Activated T-cell treated with anti-CD3 and anti-CD28 coated beads, Interleukin-2, amount 50 U/mL, for 4 hours (primary cell): Measurements from ENCODE around the gene LOXL3. TPM values are rescaled to one million over a fixed set of nuclear protein-coding genes. Genes with fewer than 3 reads are reported as not detected.

ENCODE experiments used
- ATAC-seq, 2 donors: fragments of 200-7000 bp; cut with Tn5 transposase; one replicate each; pipeline ENCODE4 v1.10.0; 2021
- DNase-seq: peaks from one replicate; pipeline ENCODE4 v3.0.0-alpha.2; 2020
- H3K27me3 Mint-ChIP-seq: one replicate; pipeline ENCODE4 v1.8.0; 2021; ENCODE audit warnings: low read depth, mixed read lengths
- H3K36me3 Mint-ChIP-seq: one replicate; pipeline ENCODE4 v1.8.0; 2022; ENCODE audit warnings: mixed read lengths; ENCODE audit not compliant: insufficient read depth
- H3K4me1 Mint-ChIP-seq: one replicate; pipeline ENCODE4 v1.8.0; 2021; ENCODE audit warnings: low read depth, mixed read lengths
- H3K4me3 Mint-ChIP-seq: one replicate; pipeline ENCODE4 v1.8.0; 2021; ENCODE audit warnings: mild to moderate bottlenecking, moderate library complexity, mixed read lengths
- H3K9me3 Mint-ChIP-seq: one replicate; pipeline ENCODE4 v1.8.0; 2021; ENCODE audit warnings: mixed read lengths
- total RNA-seq, 3 donors: library from RNA; stranded (reverse); gene quantifications; one replicate each; pipeline ENCODE4 v1.2.1, GENCODE V29; 2021

Gene LOXL3
- total RNA-seq, 3 donors from 2014 or later = 0.49 to 1.0 (median 0.99) TPM

- H3K9me3 Mint-ChIP-seq = no peaks in the 10 kb centered on the region
- ATAC-seq = peak; percentile 18 to 28
- DNase-seq = no peak
- H3K4me3 Mint-ChIP-seq = peak overlapping the region; percentile 63
- H3K27me3 Mint-ChIP-seq = peaks cover 83% of the 10 kb centered on the region
- H3K4me1 Mint-ChIP-seq = peaks cover 20% of the 10 kb centered on the region
- no peaks in the 10 kb centered on the region for H3K36me3 Mint-ChIP-seq
These were observed 38.3 kb downstream of the LOXL3 start for GRCh38 chr2:74515271-74515980.

GRCh38 chr2:74514368-74515270, 39.1 kb downstream of the LOXL3 start, which contains the start of gene TLX2:
TSS of gene TLX2 (plus strand) at chr2:74514450. CDS start at chr2:74514807, 357 bp downstream.
- H3K9me3 Mint-ChIP-seq = no peaks in the 10 kb centered on the region

GRCh38 chr2:74513605-74514367, 40.0 kb downstream of the LOXL3 start:
- ATAC-seq (peak; percentile 19 to 26), DNase-seq (no peak)
- H3K4me1 Mint-ChIP-seq = peaks cover 21% of the 10 kb centered on the region
- peak overlapping the region; percentile 16 for H3K4me3 Mint-ChIP-seq
- H3K27me3 Mint-ChIP-seq = peaks cover 67% of the 10 kb centered on the region
- no peaks in the 10 kb centered on the region for H3K9me3 Mint-ChIP-seq
- no peaks in the 10 kb centered on the region for H3K36me3 Mint-ChIP-seq

More at GRCh38 chr2:74514368-74515270, 39.1 kb downstream of the LOXL3 start, which contains the start of gene TLX2:
- no peak for DNase-seq
- peak within 1 kb of the TSS; percentile 63 for H3K4me3 Mint-ChIP-seq
- H3K4me1 Mint-ChIP-seq = peaks cover 20% of the 10 kb centered on the region
- H3K27me3 Mint-ChIP-seq = peaks cover 75% of the 10 kb centered on the region
- no peaks in the 10 kb centered on the region for H3K36me3 Mint-ChIP-seq
- ATAC-seq = peak; percentile 9 to 22

DNA sequence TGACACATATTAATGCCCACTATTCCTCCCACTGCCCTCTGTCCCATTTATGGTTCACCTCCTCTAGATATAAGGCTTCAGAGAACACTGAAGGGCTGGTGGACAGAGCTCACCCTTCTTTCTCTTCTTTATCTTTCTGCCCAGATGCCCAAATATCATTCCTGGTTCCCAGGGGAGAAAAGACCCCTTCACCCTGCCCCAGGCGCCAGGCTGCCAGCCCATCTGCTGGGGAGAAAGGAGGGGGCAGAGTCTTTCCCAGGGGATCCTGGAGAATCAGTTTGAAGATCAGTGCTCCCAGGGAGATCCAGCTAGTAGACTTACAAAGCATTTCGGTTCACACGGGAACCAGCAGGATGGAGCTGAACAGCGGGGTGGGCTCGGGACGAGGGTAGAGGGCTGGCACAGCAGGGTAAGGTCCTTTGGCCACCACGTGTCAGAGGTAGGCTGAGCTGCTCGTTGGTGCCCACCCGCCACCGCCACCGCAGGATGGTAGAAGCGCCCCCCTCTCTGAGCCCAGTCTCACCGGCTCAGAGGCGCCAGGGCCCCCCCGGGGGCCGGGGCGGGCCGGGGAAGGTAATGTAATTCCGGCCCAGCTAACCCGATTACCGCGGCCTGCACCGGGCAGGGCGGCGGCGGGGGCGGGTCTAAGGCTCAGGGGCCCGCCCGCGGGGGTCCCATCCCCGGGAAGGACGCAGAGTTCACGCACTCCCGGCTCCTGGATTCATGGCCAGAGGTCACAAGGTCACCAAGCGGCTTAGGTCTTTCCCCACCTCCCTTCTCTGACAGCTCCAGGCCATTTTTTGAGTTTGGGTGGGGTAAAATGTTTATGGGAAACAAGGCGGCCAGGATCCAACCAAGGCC, 40.8 kb downstream of the LOXL3 start:
- Mint-ChIP-seq H3K4me3 (peak overlapping the region; percentile 16), H3K27me3 (peaks cover 59% of the 10 kb centered on the region), H3K36me3 (no peaks in the 10 kb centered on the region), H3K4me1 (peaks cover 29% of the 10 kb centered on the region), H3K9me3 (no peaks in the 10 kb centered on the region)
- ATAC-seq (no peak), DNase-seq (no peak)

DNA sequence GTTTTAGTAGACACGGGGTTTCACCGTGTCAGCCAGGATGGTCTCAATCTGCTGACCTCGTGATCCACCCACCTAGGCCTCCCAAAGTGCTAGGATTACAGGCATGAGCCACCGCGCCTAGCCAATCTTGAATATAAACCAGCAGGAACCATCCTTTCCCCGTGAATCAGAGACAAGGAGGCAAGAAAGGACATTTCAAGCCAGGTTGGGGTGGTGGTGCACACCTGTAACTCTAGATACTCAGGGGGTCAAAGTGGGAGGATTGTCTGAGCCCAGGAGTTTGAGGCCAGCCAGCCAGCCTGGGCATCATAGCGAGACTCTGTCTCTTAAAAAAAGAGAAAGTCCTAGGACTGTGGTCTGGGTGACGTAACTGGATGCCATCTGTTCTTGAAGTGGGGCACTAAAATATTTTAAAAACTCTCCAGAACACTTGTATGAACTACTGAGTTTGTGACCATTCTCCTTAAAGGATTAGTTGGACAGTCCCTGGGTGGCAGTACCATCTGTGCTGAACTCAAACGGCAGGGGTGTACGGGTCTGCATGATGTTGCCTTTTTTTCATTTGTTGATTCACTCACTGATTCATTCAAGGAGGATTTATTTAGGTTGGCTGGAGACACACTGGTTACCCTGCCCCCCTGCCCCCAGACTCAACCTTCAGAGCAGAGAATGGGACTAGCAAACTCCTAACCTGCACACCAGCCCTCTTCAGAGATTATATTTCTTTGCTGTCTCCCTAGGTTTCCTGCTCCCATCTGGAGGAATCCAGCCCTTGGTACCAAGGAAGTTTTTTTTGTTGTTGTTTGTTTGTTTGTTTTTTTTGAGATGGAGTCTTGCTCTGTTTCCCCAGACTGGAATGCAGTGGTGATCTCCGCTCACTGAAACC, 42.4 kb downstream of the LOXL3 start:
- Mint-ChIP-seq H3K27me3 (peaks cover 44% of the 10 kb centered on the region), H3K4me1 (peaks cover 33% of the 10 kb centered on the region), H3K9me3 (no peaks in the 10 kb centered on the region), H3K36me3 (peaks cover 4% of the 10 kb centered on the region), H3K4me3 (no peak overlapping the region)
- DNase-seq (no peak), ATAC-seq (no peak)

- ATAC-seq (no peak), DNase-seq (no peak)
- Mint-ChIP-seq H3K9me3 (no peaks in the 10 kb centered on the region), H3K4me1 (peaks cover 32% of the 10 kb centered on the region), H3K4me3 (no peak overlapping the region), H3K27me3 (peaks cover 36% of the 10 kb centered on the region), H3K36me3 (peaks cover 6% of the 10 kb centered on the region)
These were observed 43.5 kb downstream of the LOXL3 start for GRCh38 chr2:74510272-74510671.

DNA sequence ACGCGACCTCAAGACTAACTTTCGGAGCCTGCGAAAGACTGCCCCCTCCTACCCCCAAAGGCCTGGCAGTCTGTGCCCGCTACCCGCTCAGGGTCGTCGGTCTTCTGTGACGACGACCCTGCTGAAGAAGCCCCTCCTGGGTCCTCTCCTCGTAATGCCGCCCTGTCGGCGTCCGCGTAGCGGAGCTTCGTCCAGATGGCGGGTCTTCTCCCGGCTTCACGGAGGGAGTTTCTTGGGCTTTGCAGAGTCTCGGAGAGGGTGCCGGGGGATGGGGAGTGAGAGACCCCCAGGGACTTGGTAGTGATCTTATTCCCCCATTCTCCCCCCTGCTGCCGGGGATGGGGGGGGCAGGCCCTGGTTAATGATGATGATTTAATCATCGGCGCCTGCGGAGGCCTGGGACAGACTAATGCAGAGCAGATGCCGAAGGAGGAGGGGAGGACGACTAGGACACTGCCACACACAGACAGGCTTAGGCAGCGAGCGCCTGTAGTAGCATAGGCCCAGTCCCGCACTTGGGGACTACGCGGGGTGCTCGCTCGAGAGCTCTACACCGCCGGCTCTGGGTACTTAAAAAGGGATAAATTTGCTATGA, 45.7 kb downstream of the LOXL3 start:
- peaks cover 18% of the 10 kb centered on the region for H3K36me3 Mint-ChIP-seq
- peaks cover 40% of the 10 kb centered on the region for H3K27me3 Mint-ChIP-seq
- H3K4me3 Mint-ChIP-seq = peak overlapping the region; percentile 99
- no peaks in the 10 kb centered on the region for H3K9me3 Mint-ChIP-seq
- ATAC-seq (peak; percentile 5 to 7), DNase-seq (no peak)
- H3K4me1 Mint-ChIP-seq = peaks cover 42% of the 10 kb centered on the region

DNA sequence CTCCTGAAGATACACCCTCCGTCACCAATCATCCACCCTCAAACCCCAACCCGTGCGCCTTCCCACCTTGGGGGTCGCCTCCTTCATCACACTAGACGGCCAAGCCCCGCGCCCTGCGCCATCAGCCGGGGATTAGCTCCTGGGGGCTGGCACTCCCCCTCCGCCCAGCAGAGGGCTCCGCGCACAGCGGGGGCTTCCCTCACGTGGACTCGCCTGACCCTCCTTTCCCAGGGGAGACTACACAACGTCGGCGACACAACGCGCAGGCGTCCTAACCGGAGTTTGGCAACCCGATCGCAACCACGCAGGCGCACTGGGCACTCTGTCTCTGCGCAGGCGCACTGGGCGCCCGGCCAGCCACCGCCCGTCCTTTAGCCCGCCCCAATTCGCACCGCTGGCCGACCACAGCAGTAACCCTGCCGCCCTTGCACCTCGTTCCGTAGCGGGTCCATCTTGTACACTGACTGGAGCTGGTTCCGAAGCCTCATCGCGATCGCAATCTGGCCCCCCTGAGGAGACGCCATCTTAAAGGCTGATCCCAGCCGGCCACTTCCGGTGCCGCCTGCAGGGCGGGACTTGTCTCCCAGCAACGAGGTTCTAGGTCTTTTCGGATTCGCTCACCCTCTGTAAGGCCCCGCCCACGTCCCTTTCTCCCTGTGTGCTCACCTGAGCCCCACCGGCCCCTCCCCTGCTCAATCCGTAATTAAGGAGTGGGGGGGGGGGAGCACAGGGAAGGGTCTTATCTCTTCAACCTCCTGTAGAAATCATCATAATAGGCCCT, 46.4 kb downstream of the LOXL3 start, which contains the start of gene PCGF1:
TSS of gene PCGF1 (minus strand) at position 551 of the 781 bp plus-strand sequence. CDS start at position 524, 27 bp downstream.
- Mint-ChIP-seq H3K27me3 (peaks cover 41% of the 10 kb centered on the region), H3K4me3 (peak within 1 kb of the TSS; percentile 99), H3K9me3 (no peaks in the 10 kb centered on the region), H3K4me1 (peaks cover 43% of the 10 kb centered on the region), H3K36me3 (peaks cover 18% of the 10 kb centered on the region)
- ATAC-seq (peak; percentile 95 to 96), DNase-seq (peak; percentile 99)

DNA sequence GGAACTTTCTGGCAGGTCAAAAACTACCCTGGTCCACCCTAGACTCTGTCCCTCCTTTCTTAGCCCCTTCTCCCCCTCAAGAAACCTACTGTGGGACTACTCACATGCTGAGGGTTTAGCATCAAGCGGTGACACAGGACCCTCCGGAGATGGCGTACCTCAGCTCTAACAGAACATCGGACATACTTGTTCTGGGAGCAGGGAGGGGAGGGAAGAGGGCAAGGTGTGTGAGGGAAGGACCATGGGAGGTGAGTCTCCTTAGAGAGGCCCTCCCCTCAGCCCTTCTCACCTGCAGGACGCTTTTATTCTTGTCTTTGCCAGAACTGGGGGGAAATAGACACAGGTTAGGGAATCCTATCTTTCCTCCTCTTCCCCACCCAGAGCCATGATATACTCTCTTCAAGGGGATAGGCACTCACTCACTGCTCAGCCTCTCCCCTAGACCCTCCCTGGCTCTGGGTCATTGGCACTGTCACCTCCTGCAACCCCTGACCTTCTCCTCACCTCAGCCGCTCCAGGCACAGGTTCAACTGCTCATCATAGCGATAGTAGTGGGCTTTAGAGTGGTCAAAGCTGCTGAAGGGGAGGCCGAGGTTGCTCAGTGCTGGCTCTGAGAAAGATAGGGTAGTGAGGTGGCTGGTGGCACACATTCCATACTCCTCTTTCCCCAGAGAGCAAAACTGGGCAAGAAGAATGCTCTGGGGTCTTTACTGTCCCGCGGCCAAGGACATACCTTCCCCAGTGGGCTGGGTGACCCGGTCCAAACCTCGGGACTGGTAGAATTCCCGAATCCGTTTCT, 48.1 kb downstream of the LOXL3 start:
- H3K4me1 Mint-ChIP-seq = peaks cover 47% of the 10 kb centered on the region

GRCh38 chr2:74504591-74504990, 49.2 kb downstream of the LOXL3 start:
- H3K36me3 Mint-ChIP-seq = peaks cover 18% of the 10 kb centered on the region
- no peaks in the 10 kb centered on the region for H3K9me3 Mint-ChIP-seq
- H3K27me3 Mint-ChIP-seq = peaks cover 55% of the 10 kb centered on the region
- no peak for ATAC-seq
- H3K4me1 Mint-ChIP-seq = peaks cover 52% of the 10 kb centered on the region
- DNase-seq = no peak
- peak overlapping the region; percentile 44 for H3K4me3 Mint-ChIP-seq

More for the DNA sequence above, 48.1 kb downstream of the LOXL3 start:
- Mint-ChIP-seq H3K27me3 (peaks cover 44% of the 10 kb centered on the region), H3K4me3 (no peak overlapping the region), H3K36me3 (peaks cover 18% of the 10 kb centered on the region), H3K9me3 (no peaks in the 10 kb centered on the region)
- ATAC-seq = no peak
- DNase-seq = no peak
